ENCODE results near the gene RNF4.
A peak's percentile ranks its signal among the peaks of the same experiment; 100 is the strongest.
"Not testable (repeated sequence)": the region's sequence is repeated elsewhere in the genome, so short reads cannot be mapped to it uniquely, and the experiment has no call there.

The RNF4 gene

GRCh38 chr4:2468456-2469191 is at the start of gene RNF4:
TSS of gene RNF4 (plus strand) at chr4:2469106. CDS start at chr4:2490494, 21,388 bp downstream.
- peak; percentile 97 for DNase-seq

GRCh38 chr4:2419814-2420213 is 49.1 kb upstream of the RNF4 start:
- DNase-seq: no peak

GRCh38 chr4:2421928-2422327 is 47.0 kb upstream of the RNF4 start:
- no peak for DNase-seq

- no peak for DNase-seq
These were observed 45.8 kb upstream of the RNF4 start for GRCh38 chr4:2423066-2423465.

GRCh38 chr4:2423695-2424094 is 45.2 kb upstream of the RNF4 start:
- DNase-seq: no peak

GRCh38 chr4:2424581-2424980 is 44.3 kb upstream of the RNF4 start:
- no peak for DNase-seq

GRCh38 chr4:2425386-2426068 is 43.4 kb upstream of the RNF4 start:
- DNase-seq: no peak

GRCh38 chr4:2426069-2426397 is 42.9 kb upstream of the RNF4 start:
- DNase-seq: no peak

GRCh38 chr4:2426711-2427275 is 42.1 kb upstream of the RNF4 start:
- DNase-seq: no peak

GRCh38 chr4:2427383-2428334 is 41.2 kb upstream of the RNF4 start:
- no peak for DNase-seq

- DNase-seq: no peak
These were observed 40.3 kb upstream of the RNF4 start for GRCh38 chr4:2428496-2429213.

GRCh38 chr4:2429945-2430757 is 38.8 kb upstream of the RNF4 start:
- not testable (repeated sequence) for DNase-seq

GRCh38 chr4:2432004-2432403 is 36.9 kb upstream of the RNF4 start:
- DNase-seq: no peak

- no peak for DNase-seq
These were observed 35.8 kb upstream of the RNF4 start for GRCh38 chr4:2432991-2433530.

- no peak for DNase-seq
These were observed 35.1 kb upstream of the RNF4 start for GRCh38 chr4:2433609-2434350.

GRCh38 chr4:2434420-2434819 is 34.5 kb upstream of the RNF4 start:
- DNase-seq: no peak

- DNase-seq: no peak
These were observed 32.6 kb upstream of the RNF4 start for GRCh38 chr4:2436301-2436700.

- no peak for DNase-seq
These were observed 32.0 kb upstream of the RNF4 start for GRCh38 chr4:2436761-2437474.

- no peak for DNase-seq
These were observed 31.3 kb upstream of the RNF4 start for GRCh38 chr4:2437475-2438215.
